ENCODE data around the gene AMFR.

- TF ChIP-seq RAD21 (IDR thresholded peaks at IDR 0.05 in 1 of 2, conservative IDR thresholded peaks at IDR 0.05 in 1 of 2; ENCODE audit: low read depth in 2 of 2, low read length in 2 of 2): no peak
- no peak for TF ChIP-seq MAFK (IDR thresholded peaks at IDR 0.05; ENCODE audit: low read depth, low read length)
- no peak for TF ChIP-seq CTCF (IDR thresholded peaks at IDR 0.05; ENCODE audit: control extremely low read depth in 1 of 3, insufficient read depth in 1 of 3, low read depth in 1 of 3, low read length in 3 of 3)
- no peak for TF ChIP-seq POU5F1 (IDR thresholded peaks at IDR 0.05; ENCODE audit: low read depth, low read length)
- TF ChIP-seq SIN3A (conservative IDR thresholded peaks at IDR 0.05 in 1 of 2, IDR thresholded peaks at IDR 0.05 in 1 of 2; ENCODE audit: low read depth in 1 of 2, low read length in 2 of 2): no peak
- TF ChIP-seq USF2 (IDR thresholded peaks at IDR 0.05; ENCODE audit: low read length): no peak
Observed at GRCh38 chr16:56428091-56428490, 2.7 kb upstream of the AMFR start.
